ENCODE data around the gene OR2V2. TPM values are rescaled to one million over a fixed set of nuclear protein-coding genes. Genes with fewer than 3 reads are reported as not detected.

OR2V2 gene
- total and polyA plus RNA-seq, 2 donors (not counting 1 experiment from before 2014, with no cell fraction given), result not detected

GRCh38 chr5:181188700-181189362, 41.4 kb downstream of the OR2V2 start:
- Histone ChIP-seq H4K20me1 (ENCODE audit: control insufficient read depth, insufficient read depth, low read length, poor library complexity, severe bottlenecking) (no peaks in the 10 kb centered on the region), H3K27ac (ENCODE audit: low read length in 2 of 2) (peak overlapping the region; percentile 21 to 75), H3K4me1 (ENCODE audit: control insufficient read depth in 2 of 2, insufficient read depth in 2 of 2, low read length in 2 of 2) (peaks cover 15 to 47% of the 10 kb centered on the region in 2 donors), H3K4me2 (replicated peaks; ENCODE audit: low read depth, low read length, poor library complexity, severe bottlenecking) (peak overlapping the region; percentile 91), H3K79me2 (ENCODE audit: control insufficient read depth, insufficient read depth, low read length) (no peaks in the 10 kb centered on the region), H3K4me3 (ENCODE audit: control extremely low read depth in 1 of 5, extremely low read depth in 1 of 5, insufficient read depth in 1 of 5, low read depth in 2 of 5, low read length in 4 of 5) (peak overlapping the region; percentile 86 to 98 (median 93)), H3K9me3 (ENCODE audit: control extremely low read depth in 1 of 3, control insufficient read depth in 2 of 3, insufficient read depth in 1 of 3, low read length in 2 of 3) (peaks cover 0 to 27% (median 0%) of the 10 kb centered on the region in 3 donors), H2AFZ (ENCODE audit: insufficient read depth, low read depth, low read length, poor library complexity, severe bottlenecking) (peak overlapping the region; percentile 77), H3K36me3 (replicated peaks in 1 of 2; ENCODE audit: control extremely low read depth in 1 of 2, control insufficient read depth in 1 of 2, extremely low read depth in 1 of 2, insufficient read depth in 2 of 2, low read length in 1 of 2) (no peaks in the 10 kb centered on the region), H3K9ac (ENCODE audit: low read length) (peak overlapping the region; percentile 76), H3K27me3 (replicated peaks in 1 of 4; ENCODE audit: control extremely low read depth in 1 of 4, control insufficient read depth in 3 of 4, insufficient read depth in 4 of 4, low read length in 3 of 4) (no peaks in the 10 kb centered on the region)
- TF ChIP-seq EZH2 (IDR thresholded peaks at IDR 0.05; ENCODE audit: borderline replicate concordance, insufficient read depth, low read depth, low read length, poor library complexity, severe bottlenecking), result no peak
- TF ChIP-seq, protein P1, sequence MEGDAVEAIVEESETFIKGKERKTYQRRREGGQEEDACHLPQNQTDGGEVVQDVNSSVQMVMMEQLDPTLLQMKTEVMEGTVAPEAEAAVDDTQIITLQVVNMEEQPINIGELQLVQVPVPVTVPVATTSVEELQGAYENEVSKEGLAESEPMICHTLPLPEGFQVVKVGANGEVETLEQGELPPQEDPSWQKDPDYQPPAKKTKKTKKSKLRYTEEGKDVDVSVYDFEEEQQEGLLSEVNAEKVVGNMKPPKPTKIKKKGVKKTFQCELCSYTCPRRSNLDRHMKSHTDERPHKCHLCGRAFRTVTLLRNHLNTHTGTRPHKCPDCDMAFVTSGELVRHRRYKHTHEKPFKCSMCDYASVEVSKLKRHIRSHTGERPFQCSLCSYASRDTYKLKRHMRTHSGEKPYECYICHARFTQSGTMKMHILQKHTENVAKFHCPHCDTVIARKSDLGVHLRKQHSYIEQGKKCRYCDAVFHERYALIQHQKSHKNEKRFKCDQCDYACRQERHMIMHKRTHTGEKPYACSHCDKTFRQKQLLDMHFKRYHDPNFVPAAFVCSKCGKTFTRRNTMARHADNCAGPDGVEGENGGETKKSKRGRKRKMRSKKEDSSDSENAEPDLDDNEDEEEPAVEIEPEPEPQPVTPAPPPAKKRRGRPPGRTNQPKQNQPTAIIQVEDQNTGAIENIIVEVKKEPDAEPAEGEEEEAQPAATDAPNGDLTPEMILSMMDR (IDR thresholded peaks at IDR 0.05), result no peak
- H3K27ac Mint-ChIP-seq, result peak overlapping the region; percentile 97
- ATAC-seq (ENCODE audit: low read depth), result peak; percentile 4
- DNase-seq, result peak; percentile 91
- CTCF ChIA-PET, result interaction anchor here (0.6 to 7.7 kb wide), 14 partner anchors 10 to 378 kb away, joined by 3 to 105 read pairs (median 3); partner anchors contain the start of genes TRIM41, TRIM52 and TRIM7
- intact Hi-C loops (cut with micrococcal nuclease), result loop anchor here (2.0 kb wide), 2 partner anchors 16 to 328 kb away; partner anchors contain the start of gene ZFP62
- H3K4me3 Mint-ChIP-seq, result peak overlapping the region; percentile 97
- POLR2A ChIA-PET, result interaction anchor here (0.7 to 7.2 kb wide), 13 partner anchors 10 to 378 kb away, joined by 3 to 74 read pairs (median 6); partner anchors contain the start of genes RACK1, TRIM41, TRIM52 and TRIM7
- no peaks in the 10 kb centered on the region for H3K9me3 Mint-ChIP-seq (ENCODE audit: insufficient read depth)
- peaks cover 55% of the 10 kb centered on the region for H3K4me1 Mint-ChIP-seq
- under 1% methylated on average over 28 of the region's 35 CpGs for WGBS (ENCODE audit: insufficient coverage)
- peaks cover 10% of the 10 kb centered on the region for H3K27me3 Mint-ChIP-seq

Measured in B cell (primary cell).